HG03025 (cell line): ENCODE results near the gene LFNG.
"Not testable (repeated sequence)": the region's sequence is repeated elsewhere in the genome, so short reads cannot be mapped to it uniquely, and the experiment has no call there.

Source experiments
- ATAC-seq: cut with Tn5 transposase; IDR thresholded peaks from one replicate; pipeline ENCODE4 v1.9.1; 2021; ENCODE audit warnings: mild to moderate bottlenecking, moderate library complexity; ENCODE audit not compliant: unreplicated experiment, low FRiP score

The LFNG gene

DNA sequence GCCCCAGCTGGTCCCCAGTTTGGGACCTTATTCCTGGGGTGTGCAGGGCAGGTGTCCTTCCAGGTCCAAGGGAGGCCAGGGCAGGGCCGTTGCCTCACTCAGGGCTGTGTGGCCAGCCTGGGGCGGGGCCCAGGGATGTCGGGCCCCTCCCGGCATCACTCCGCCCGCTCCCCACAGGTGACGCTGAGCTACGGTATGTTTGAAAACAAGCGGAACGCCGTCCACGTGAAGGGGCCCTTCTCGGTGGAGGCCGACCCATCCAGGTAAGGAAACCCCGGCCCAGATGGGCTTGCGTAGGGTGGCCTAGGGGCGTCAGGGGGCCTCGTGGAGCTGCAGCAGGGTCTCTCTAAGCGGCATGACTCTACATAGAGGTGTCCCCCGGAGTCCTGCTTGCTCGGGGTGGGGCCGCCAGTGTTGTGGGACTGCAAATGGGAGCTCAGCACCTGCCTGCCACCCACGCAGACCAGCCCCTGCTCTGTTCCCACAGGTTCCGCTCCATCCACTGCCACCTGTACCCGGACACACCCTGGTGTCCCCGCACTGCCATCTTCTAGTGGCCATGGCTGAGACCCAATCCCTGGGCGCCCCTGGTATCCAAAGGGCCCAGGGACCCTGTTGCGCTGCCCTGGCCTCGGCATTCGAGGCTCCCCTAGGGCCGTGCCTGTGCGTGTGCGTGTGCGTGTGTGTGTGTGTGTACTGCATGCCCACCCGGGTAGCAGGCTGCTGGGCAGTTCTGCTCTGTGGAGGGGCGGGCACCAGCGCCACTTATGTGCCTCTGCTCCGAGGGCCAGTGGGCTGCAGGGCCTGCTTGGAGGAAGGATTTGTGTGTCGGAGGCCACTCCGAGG, 7.3 kb downstream of the LFNG start:
- no peak for ATAC-seq

GRCh38 chr7:2527505-2528467, 8.2 kb downstream of the LFNG start:
- no peak for ATAC-seq

DNA sequence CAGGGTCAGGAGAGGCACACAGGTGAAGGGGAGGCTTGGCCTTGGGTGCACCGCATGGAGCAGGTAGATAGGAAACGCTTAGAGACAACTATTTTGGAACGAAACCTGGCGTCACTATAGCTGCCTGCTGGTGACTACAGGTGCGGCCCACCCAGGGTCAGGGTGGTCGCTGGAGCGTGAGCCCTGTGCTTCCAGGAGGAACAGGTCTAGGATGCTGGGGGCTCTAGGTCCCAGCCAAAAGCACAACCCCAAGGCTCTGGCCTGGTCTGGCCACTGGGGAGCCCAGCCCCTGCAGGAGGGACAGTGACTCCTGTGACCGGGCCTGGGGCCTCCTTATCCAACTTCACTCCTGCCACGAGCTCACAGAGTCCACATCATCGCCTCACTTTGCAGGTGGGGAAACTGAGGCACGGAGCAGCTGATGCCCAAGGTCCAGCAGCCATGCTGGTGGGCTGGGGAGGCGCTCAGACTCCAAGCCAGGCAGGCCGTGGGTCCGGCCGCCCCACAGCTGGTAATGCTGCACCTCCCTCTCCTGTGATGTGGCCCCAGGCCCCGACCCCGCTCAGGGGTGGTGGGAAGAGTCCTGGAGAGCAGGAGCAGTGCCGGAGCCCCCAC, 9.0 kb downstream of the LFNG start:
- ATAC-seq: no peak

DNA sequence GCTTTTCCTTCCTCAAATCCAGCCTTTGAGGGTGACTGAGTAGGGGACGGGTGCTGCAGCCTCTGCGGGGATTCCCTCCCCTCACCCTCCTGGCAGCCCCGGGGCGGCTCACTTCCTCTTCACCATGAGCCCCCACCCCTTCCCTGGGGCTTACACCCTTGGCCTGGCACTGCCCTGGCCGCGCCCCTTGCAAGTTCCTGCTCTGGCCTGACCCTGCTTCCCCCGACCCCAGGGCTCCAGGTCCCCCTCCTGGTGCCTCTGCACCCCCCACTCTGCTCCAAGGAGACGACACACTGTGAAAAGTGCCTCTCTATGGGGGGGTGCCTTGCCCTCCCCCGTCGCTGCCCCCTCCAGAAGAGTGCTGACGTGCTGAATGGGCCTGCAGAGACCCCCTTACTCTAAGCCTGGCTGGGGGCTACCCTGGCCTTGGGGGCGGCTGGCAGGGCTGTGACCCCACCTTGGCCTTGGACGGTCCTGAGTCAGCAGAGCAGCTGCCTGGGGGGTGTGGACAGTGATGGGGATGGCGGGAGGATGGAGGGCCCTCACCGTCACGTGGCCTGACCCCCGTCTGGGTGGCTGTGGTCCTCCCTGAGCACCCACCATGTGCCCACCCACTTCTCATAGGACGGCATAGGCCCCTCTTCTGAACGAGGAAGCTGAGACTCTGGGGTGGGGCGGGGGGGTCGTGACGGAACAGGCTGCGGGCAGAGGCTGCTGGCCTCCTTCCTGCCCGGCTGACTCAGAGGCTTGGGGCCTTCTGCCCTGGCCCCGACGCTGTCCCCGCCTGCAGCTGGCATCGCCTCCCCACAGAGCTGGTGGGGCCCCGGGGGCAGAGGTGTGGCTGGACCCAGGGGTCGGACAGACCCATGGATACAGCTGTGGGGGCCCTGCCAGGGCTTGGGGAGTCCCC, 9.8 kb downstream of the LFNG start:
- ATAC-seq: no peak

DNA sequence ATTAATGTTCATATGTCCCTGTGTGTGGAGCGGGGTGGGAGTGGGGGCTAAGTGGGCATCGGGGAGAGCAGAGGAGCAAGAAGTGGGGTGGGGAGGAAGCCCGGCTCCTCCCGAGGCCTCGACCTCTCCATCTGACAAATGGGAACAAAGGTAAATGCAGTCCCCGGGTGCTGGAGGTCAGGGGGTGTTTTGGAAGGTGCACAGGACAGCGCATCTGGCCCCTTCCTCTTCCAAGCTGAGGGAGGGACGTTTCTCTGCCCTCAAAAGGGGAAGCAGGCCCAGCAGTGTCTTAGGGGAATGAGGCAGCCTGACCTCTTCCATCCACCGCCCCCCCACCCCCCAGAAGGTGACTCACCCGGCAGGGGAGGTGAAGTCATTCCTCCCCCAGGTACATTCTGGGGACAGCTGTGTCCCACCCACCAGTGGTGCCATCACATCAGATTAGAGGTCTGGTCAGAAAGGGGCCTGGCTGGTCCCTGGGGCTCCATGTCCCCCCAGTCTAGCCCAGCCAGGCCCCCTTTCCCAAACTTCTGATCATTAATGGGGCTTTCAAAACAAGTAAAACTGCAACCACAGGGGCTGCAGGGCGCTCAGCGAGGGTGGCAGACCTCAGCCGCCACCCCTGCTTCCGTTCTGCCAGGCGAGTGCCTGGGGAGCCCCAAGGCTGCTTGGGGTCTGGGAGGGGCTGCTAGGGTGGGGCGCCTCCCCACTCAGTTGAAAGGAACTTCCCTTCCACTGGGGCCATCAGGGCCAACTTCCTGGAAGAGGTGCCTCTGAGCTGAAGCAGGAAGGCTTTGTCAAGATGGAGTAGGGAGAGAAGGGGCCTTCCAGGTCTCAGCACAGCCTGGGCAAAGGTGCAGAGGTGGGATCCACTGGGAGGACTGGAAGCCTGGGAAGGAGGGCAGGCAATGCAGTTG, 10.8 kb downstream of the LFNG start:
- no peak for ATAC-seq

DNA sequence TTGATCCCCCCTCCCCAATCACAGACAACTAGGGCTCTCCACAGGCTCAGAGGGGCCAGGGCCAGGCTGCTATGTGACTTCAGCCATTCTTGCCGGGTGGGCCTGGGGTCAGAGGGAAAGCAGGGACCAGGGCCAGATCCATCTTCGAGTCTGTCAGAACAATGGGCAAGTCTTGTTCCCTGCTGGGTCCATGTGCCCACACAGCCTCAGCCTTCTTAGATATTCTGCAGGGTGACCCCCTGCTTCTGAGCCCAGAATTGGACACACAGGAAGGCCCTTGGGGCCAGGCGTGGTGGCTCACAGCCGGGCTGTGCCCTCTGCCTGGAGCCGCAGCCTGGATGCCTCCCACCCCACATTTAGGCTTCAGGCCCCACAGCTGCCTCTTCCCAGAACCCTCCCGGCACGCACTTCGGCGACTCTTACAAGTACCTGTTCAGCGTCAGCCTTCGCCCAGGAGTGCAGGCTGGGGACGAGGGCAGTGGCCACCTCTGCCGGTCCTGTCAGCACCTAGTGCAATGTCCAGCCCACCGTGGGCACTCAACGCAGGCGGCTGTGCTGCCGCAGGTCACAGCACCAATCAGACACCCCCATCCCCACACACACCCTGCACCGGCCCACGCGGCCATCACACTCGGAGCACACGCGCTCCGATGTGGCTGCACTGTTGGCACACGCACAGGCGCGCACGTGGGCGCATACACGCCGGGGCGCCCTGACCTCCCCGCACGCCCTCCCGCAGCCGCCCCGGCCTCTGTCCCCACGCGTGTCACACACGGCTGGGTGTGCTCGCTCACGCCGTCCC, 11.6 kb downstream of the LFNG start:
- not testable (repeated sequence) for ATAC-seq

GRCh38 chr7:2531796-2532110, 12.2 kb downstream of the LFNG start:
- ATAC-seq: not testable (repeated sequence)

GRCh38 chr7:2532199-2532772, 12.7 kb downstream of the LFNG start:
- not testable (repeated sequence) for ATAC-seq

DNA sequence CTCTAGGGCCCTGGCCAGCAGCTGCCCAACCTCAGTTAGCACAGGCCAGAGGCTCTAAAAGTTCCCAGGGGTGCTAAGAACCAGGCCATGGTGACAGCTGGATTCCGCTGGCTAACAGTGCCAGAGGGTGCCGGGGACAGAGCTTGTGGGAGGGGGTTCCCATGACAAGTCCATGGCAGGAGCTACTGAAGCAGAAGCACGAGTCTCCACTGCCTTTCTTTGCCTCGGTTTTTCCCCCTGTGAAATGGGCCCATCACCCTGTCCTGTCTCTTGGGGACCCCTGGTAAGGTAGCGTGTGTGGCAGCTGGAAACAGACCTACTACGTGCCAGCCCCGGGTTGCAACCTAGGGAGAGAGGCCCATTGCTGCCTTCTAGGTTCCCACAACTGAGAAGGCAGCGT, 13.2 kb downstream of the LFNG start:
- not testable (repeated sequence) for ATAC-seq

DNA sequence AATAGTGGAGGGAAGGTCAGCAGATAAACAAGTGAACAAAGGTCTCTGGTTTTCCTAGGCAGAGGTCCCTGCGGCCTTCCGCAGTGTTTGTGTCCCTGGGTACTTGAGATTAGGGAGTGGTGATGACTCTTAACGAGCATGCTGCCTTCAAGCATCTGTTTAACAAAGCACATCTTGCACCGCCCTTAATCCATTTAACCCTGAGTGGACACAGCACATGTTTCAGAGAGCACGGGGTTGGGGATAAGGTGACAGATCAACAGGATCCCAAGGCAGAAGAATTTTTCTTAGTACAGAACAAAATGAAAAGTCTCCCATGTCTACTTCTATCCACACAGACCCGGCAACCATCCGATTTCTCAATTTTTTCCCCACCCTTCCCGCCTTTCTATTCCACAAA, 14.0 kb downstream of the LFNG start:
- not testable (repeated sequence) for ATAC-seq

DNA sequence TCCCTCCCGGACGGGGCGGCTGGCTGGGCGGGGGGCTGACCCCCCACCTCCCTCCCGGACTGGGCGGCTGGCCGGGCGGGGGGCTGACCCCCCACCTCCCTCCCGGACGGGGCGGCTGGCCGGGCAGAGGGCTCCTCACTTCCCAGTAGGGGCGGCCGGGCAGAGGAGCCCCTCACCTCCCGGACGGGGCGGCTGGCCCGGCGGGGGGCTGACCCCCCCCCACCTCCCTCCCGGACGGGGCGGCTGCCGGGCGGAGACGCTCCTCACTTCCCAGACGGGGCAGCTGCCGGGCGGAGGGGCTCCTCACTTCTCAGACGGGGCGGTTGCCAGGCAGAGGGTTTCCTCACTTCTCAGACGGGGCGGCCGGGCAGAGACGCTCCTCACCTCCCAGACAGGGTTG, 14.6 kb downstream of the LFNG start:
- not testable (repeated sequence) for ATAC-seq

GRCh38 chr7:2535872-2536627, 16.5 kb downstream of the LFNG start:
- ATAC-seq: not testable (repeated sequence)

DNA sequence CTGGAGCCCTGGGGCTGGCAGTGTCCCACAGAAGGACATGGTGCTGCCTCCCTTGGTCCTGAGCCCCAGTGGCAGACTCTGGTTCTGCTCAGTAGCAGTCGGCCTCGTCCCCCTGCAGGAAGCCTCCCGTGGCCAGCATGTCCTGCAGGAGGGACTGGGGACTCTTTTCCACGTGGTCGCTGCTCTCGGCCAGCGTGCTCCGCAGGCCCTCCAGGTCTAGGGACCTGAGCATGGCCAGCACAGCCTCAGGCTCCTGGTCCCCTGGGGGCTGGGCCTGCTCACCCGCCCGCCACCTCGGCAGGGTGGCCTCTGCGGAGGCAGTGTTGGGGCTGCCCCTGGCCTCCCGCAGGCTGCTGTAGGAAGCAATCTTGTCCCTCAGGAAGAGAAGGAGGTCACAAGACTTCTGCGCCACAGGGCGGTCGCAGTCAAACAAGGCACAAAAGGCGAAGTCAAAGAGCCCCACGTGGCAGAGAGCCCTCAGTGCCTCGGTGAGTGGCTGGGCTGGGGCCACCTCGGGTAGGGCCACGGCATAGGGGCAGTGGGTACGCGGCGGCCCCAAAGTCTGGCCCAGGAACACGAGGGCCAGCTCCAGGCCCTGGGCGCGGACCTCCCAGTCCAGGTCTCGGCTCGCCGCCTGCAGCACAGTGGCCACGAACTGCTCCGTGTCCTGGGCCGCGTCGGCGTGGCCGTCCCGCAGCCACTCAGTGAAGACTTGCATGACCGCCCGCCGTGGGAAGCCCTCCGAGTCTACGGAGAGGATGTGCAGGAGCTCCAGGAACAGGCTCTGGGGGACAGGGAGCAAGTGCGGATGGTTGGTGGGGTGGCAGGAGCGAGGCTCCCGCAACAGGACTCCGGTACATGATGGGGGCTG, 18.6 kb downstream of the LFNG start:
- no peak for ATAC-seq

DNA sequence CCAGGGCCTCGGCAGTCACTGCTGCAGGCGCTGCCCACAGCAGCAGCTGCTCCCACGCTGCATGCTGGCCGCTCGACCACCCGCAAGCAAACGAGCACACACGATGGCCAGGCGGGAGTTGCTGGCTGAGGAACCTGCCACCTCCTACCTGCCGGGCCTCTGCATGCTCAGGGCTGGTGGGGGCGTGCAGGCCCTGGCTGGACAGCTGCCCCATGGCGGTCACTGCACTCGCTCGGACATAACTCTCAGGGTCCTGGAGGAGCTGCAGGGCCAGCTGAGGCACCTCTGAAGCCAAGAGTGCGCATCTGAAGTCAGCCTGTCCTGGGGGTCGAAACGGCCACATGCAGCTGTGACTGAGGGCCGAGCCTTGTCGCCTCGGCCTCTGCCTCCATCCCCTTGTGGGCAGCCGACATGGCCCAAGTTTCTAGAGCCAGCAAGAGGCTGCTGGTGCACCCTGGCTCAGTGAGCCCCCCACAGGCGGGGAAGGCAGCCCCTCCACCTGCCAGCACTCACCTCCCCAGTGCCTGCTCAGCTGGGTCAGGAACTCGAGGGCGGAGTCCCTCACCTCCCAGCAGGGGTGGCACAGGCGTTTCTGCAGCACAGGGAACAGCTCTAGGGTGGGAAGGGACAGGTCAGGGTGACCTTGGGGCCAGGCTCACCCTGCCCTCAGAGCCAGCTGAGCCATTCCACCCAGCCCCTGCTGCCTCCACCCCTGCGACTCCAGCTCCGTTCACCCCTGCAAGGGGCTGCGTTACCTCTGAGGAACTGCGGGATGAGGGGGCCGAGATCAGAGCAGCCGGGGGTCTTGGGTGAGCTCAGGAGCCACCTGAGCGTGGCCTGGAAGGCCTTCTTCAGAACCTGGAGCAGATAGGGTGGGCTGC, 19.7 kb downstream of the LFNG start:
- ATAC-seq: no peak

GRCh38 chr7:2540133-2540532, 20.6 kb downstream of the LFNG start:
- no peak for ATAC-seq
